Astrocyte of the cerebellum (primary cell): ENCODE results near the gene IL2RA.
"Not testable (repeated sequence)": the region's sequence is repeated elsewhere in the genome, so short reads cannot be mapped to it uniquely, and the experiment has no call there.

Source experiments
- DNase-seq: peaks from one replicate; pipeline ENCODE4 v3.0.0-alpha.2; 2011; ENCODE audit warnings: low read depth
- H3K4me3 ChIP-seq: 2 replicates; pipeline ENCODE4 v1.5.1; 2011; ENCODE audit warnings: mild to moderate bottlenecking, low read depth, low read length, moderate library complexity
- CTCF ChIP-seq: IDR thresholded peaks from 2 replicates; pipeline ENCODE4 v1.5.1; 2012; ENCODE audit warnings: low read length, low read depth, moderate library complexity, mild to moderate bottlenecking; ENCODE audit errors: missing control alignments
- in situ Hi-C: cut with HindIII; loops from 2 replicates; pipeline ENCODE4 v1.10.0; 2017; ENCODE audit warnings: low sequenced_read_pairs

The IL2RA gene

GRCh38 chr10:6044751-6045313 lies 17.3 kb downstream of the IL2RA start:
- in situ Hi-C loops = no loop called here
- no peak for DNase-seq
- no peak overlapping the region for H3K4me3 ChIP-seq
- no peak for TF ChIP-seq CTCF

GRCh38 chr10:6044060-6044459 lies 18.1 kb downstream of the IL2RA start:
- in situ Hi-C loops = no loop called here
- no peak overlapping the region for H3K4me3 ChIP-seq
- TF ChIP-seq CTCF = no peak
- no peak for DNase-seq

GRCh38 chr10:6043377-6043776 lies 18.8 kb downstream of the IL2RA start:
- DNase-seq, in situ Hi-C loops, H3K4me3 ChIP-seq: not testable (repeated sequence)

- no peak overlapping the region for H3K4me3 ChIP-seq
- in situ Hi-C loops = no loop called here
- no peak for DNase-seq
- TF ChIP-seq CTCF = no peak
These were observed 22.0 kb downstream of the IL2RA start for GRCh38 chr10:6040205-6040604.

GRCh38 chr10:6039711-6040110 lies 22.5 kb downstream of the IL2RA start:
- in situ Hi-C loops = no loop called here
- TF ChIP-seq CTCF = no peak
- H3K4me3 ChIP-seq = no peak overlapping the region
- no peak for DNase-seq

- no peak for TF ChIP-seq CTCF
- DNase-seq = no peak
- no peak overlapping the region for H3K4me3 ChIP-seq
- in situ Hi-C loops = no loop called here
These were observed 24.0 kb downstream of the IL2RA start for GRCh38 chr10:6038071-6038631.

GRCh38 chr10:6037422-6037821 lies 24.7 kb downstream of the IL2RA start:
- no peak for DNase-seq

More at GRCh38 chr10:6037422-6037821, 24.7 kb downstream of the IL2RA start:
- no peak overlapping the region for H3K4me3 ChIP-seq
- TF ChIP-seq CTCF = no peak
- in situ Hi-C loops = no loop called here
